Omental fat pad (tissue), 4 donors: ENCODE data around the gene PRKCSH. TPM values are rescaled to one million over a fixed set of nuclear protein-coding genes. Genes with fewer than 3 reads are reported as not detected.

Experiments
- ATAC-seq: fragments of 150-250 bp; one replicate; pipeline ENCODE4 v1.9.1; 2016; ENCODE audit warnings: mild to moderate bottlenecking, moderate library complexity; ENCODE audit not compliant: low FRiP score
- DNase-seq: peaks from one replicate; pipeline ENCODE4 v3.0.0-alpha.2; 2019; ENCODE audit warnings: low spot score
- CTCF ChIP-seq, 3 donors: fragments of 450-650 bp; IDR thresholded peaks; one replicate each; pipeline ENCODE4 v1.5.1; 2016 to 2017; ENCODE audit warnings: antibody characterized with exemption in 3 of 3, mild to moderate bottlenecking in 3 of 3, moderate library complexity in 2 of 3
- total RNA-seq, 4 donors: library from RNA; depleted of rRNA; stranded (reverse); fragments of >200 nt; gene quantifications; one replicate each; pipeline ENCODE4 v1.1.0, GENCODE V29; 2016

Gene PRKCSH
- total RNA-seq, 4 donors from 2014 or later = 65.6 to 101 (median 87.6) TPM

GRCh38 chr19:11447347-11448262 lies 12.2 kb downstream of the PRKCSH start:
- ATAC-seq (no peak), DNase-seq (no peak)
- no peak for TF ChIP-seq CTCF (IDR thresholded peaks at IDR 0.05)

GRCh38 chr19:11448410-11448809 lies 13.0 kb downstream of the PRKCSH start:
- TF ChIP-seq CTCF (IDR thresholded peaks at IDR 0.05) = no peak
- DNase-seq (no peak), ATAC-seq (no peak)

- no peak for TF ChIP-seq CTCF (IDR thresholded peaks at IDR 0.05)
- no peak for DNase-seq
Measured at GRCh38 chr19:11448923-11449554, 13.6 kb downstream of the PRKCSH start.

GRCh38 chr19:11450570-11451326 lies 15.3 kb downstream of the PRKCSH start:
- DNase-seq (no peak), ATAC-seq (no peak)
- no peak for TF ChIP-seq CTCF (IDR thresholded peaks at IDR 0.05)

More at GRCh38 chr19:11448923-11449554, 13.6 kb downstream of the PRKCSH start:
- no peak for ATAC-seq

- no peak for TF ChIP-seq CTCF (IDR thresholded peaks at IDR 0.05)
- ATAC-seq = no peak
- no peak for DNase-seq
Measured at GRCh38 chr19:11451327-11451870, 16.0 kb downstream of the PRKCSH start.

- DNase-seq (no peak), ATAC-seq (no peak)
- no peak for TF ChIP-seq CTCF (IDR thresholded peaks at IDR 0.05)
Measured at GRCh38 chr19:11451871-11452619, 16.6 kb downstream of the PRKCSH start.
